NT2/D1 (cell line): Measurements from ENCODE around the gene NOA1.

Experiments
- DNase-seq: peaks from one replicate; pipeline ENCODE4 v3.0.0-alpha.2; 2011; ENCODE audit warnings: low read depth, low spot score
- H3K27me3 ChIP-seq: 2 replicates; pipeline ENCODE4 v1.6.0; 2011; ENCODE audit warnings: mild to moderate bottlenecking; ENCODE audit not compliant: insufficient read length, insufficient read depth
- H3K36me3 ChIP-seq: 2 replicates; pipeline ENCODE4 v1.6.1; 2011; ENCODE audit warnings: mild to moderate bottlenecking, low read length, mixed read lengths; ENCODE audit not compliant: insufficient read depth, insufficient read length
- H3K4me1 ChIP-seq: 2 replicates; pipeline ENCODE4 v1.5.1; 2011; ENCODE audit not compliant: insufficient read depth, insufficient read length
- H3K4me3 ChIP-seq: 2 replicates; pipeline ENCODE4 v1.5.1; 2011; ENCODE audit warnings: low read depth; ENCODE audit not compliant: insufficient read length
- H3K9ac ChIP-seq: 2 replicates; pipeline ENCODE4 v1.6.0; 2011; ENCODE audit warnings: low read depth; ENCODE audit not compliant: insufficient read length
- H3K9me3 ChIP-seq: 2 replicates; pipeline ENCODE4 v1.5.1; 2011; ENCODE audit warnings: mild to moderate bottlenecking, low read length; ENCODE audit not compliant: insufficient read depth
- SUZ12 ChIP-seq: IDR thresholded peaks from 2 replicates; pipeline ENCODE4 v1.6.1; 2011; ENCODE audit not compliant: insufficient read length, insufficient read depth; ENCODE audit errors: extremely low read depth
- YY1 ChIP-seq: IDR thresholded peaks from 2 replicates; pipeline ENCODE4 v1.6.1; 2011; ENCODE audit not compliant: insufficient read length, insufficient read depth
- ZNF274 ChIP-seq: IDR thresholded peaks from 2 replicates; pipeline ENCODE4 v1.6.1; 2011; ENCODE audit warnings: mild to moderate bottlenecking, low read depth, low read length

NOA1 gene

GRCh38 chr4:56990109-56990905, 12.9 kb upstream of the NOA1 start:
- Histone ChIP-seq H3K9me3 (no peaks in the 10 kb centered on the region), H3K36me3 (peaks cover 69% of the 10 kb centered on the region), H3K9ac (no peak overlapping the region), H3K4me1 (no peaks in the 10 kb centered on the region), H3K27me3 (no peaks in the 10 kb centered on the region), H3K4me3 (no peak overlapping the region)
- DNase-seq: no peak
- TF ChIP-seq YY1 (no peak), ZNF274 (no peak), SUZ12 (no peak)

- TF ChIP-seq ZNF274 (no peak), YY1 (no peak), SUZ12 (no peak)
- Histone ChIP-seq H3K4me1 (no peaks in the 10 kb centered on the region), H3K4me3 (no peak overlapping the region), H3K36me3 (peaks cover 65% of the 10 kb centered on the region), H3K27me3 (no peaks in the 10 kb centered on the region), H3K9ac (no peak overlapping the region), H3K9me3 (no peaks in the 10 kb centered on the region)
- DNase-seq: no peak
Measured at GRCh38 chr4:56986952-56987351, 9.5 kb upstream of the NOA1 start.

DNA sequence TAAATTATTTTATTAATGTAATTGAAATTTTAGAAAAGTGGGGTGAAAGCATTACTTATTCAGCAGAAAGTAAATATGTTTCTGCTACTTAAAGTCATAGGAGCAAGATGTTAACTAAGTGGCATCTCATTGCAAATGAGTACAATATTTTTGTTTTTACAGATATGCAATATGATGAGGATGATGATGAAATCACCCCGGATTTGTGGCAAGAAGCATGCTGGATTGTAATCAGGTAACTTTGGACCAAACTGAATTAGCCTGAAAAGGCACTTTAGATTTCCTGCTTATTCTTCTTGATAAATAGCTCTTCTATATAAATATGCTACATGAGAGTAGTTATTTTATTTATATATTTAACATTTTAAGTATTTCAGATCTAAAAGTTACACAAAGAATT, 8.8 kb upstream of the NOA1 start:
- no peak overlapping the region for H3K4me3 ChIP-seq
- no peaks in the 10 kb centered on the region for H3K9me3 ChIP-seq
- DNase-seq: no peak
- no peak overlapping the region for H3K9ac ChIP-seq
- H3K36me3 ChIP-seq: peaks cover 60% of the 10 kb centered on the region
- TF ChIP-seq YY1: no peak
- TF ChIP-seq SUZ12: no peak
- no peak for TF ChIP-seq ZNF274
- H3K4me1 ChIP-seq: no peaks in the 10 kb centered on the region
- H3K27me3 ChIP-seq: no peaks in the 10 kb centered on the region

- H3K27me3 ChIP-seq: no peaks in the 10 kb centered on the region
- no peaks in the 10 kb centered on the region for H3K9me3 ChIP-seq
- TF ChIP-seq YY1 (no peak), SUZ12 (no peak), ZNF274 (no peak)
- H3K4me3 ChIP-seq: no peak overlapping the region
- no peaks in the 10 kb centered on the region for H3K4me1 ChIP-seq
- DNase-seq: no peak
- no peak overlapping the region for H3K9ac ChIP-seq
- peaks cover 30% of the 10 kb centered on the region for H3K36me3 ChIP-seq
Measured at GRCh38 chr4:56981795-56982201, 4.4 kb upstream of the NOA1 start.

- Histone ChIP-seq H3K36me3 (peaks cover 19% of the 10 kb centered on the region), H3K27me3 (no peaks in the 10 kb centered on the region), H3K4me3 (peak overlapping the region; percentile 96), H3K9me3 (no peaks in the 10 kb centered on the region), H3K4me1 (no peaks in the 10 kb centered on the region), H3K9ac (peak overlapping the region; percentile 98)
- DNase-seq: no peak
- TF ChIP-seq SUZ12 (no peak), ZNF274 (no peak), YY1 (no peak)
Measured at GRCh38 chr4:56979421-56980072, 2.1 kb upstream of the NOA1 start.

DNA sequence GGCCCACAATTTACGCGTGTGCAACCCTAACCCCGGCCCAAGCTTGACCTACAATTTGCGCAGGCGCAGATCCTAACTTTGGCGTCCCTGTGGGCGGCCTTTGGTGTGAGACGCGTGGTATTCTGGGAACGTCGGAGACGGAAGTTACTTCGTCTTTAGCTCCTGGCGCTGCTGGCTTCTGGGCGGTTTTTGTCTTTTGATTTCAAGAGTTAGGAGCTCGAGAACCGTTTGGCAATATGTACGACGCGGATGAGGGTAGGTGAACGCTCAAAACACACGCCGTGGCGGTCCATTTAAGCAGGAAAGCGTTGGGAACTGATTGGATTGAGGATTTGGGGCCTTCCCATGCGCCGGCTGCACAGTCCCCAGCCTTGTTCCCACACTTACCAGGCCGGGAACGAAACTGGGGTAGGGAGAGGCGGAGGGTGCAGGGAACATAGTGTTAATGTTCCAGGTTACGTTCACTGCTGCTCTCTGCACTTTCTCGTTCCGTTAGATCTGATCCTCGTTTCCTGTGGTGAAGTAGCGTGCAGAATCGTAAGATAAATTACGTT, 1.4 kb upstream of the NOA1 start, which contains the start of gene POLR2B:
POLR2B (plus strand) TSS at position 147 of the 554 bp plus-strand sequence; CDS start at position 237, 90 bp downstream.
- Histone ChIP-seq H3K27me3 (no peaks in the 10 kb centered on the region), H3K9me3 (no peaks in the 10 kb centered on the region; the same call in 1 of the 2 replicates), H3K4me1 (no peaks in the 10 kb centered on the region), H3K36me3 (peaks cover 24% of the 10 kb centered on the region), H3K9ac (peak within 1 kb of the TSS; percentile 98), H3K4me3 (peak within 1 kb of the TSS; percentile 96)
- TF ChIP-seq ZNF274 (no peak), SUZ12 (no peak), YY1 (no peak)
- peak; percentile 92 for DNase-seq

- peak overlapping the region; percentile 96 for H3K4me3 ChIP-seq
- H3K9ac ChIP-seq: peak overlapping the region; percentile 98
- H3K27me3 ChIP-seq: no peaks in the 10 kb centered on the region
- H3K36me3 ChIP-seq: peaks cover 40% of the 10 kb centered on the region
- DNase-seq: no peak
- TF ChIP-seq ZNF274 (no peak), SUZ12 (no peak), YY1 (no peak)
- no peaks in the 10 kb centered on the region for H3K4me1 ChIP-seq
- peaks cover 12% of the 10 kb centered on the region for H3K9me3 ChIP-seq
Measured at GRCh38 chr4:56976837-56977320, 527 bp downstream of the NOA1 start.
